HG03565 (cell line): ENCODE results near the gene MEGF10.

Experiments
- ATAC-seq: cut with Tn5 transposase; IDR thresholded peaks from one replicate; pipeline ENCODE4 v1.9.1; 2021; ENCODE audit warnings: mild to moderate bottlenecking, moderate library complexity; ENCODE audit not compliant: unreplicated experiment

The MEGF10 gene

DNA sequence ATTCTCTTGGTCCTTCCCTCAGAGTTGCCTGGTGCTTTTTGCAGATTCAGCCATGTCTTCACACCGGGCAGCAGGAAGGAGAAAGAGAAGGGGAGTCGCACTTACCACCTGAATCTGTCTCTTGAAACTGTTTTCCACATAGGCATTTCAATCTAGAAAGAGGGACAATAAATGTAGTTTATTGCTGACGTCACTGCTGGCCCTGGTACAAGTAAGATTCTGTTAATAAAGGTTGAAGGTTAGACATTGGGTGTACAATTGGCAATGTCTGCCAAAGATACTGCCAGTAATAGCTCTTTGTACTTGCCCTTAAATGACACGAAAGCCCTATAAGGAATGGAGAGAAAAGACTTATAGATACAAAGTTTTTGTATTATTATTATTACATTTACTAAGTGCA, 72.8 kb downstream of the MEGF10 start:
- no peak for ATAC-seq

DNA sequence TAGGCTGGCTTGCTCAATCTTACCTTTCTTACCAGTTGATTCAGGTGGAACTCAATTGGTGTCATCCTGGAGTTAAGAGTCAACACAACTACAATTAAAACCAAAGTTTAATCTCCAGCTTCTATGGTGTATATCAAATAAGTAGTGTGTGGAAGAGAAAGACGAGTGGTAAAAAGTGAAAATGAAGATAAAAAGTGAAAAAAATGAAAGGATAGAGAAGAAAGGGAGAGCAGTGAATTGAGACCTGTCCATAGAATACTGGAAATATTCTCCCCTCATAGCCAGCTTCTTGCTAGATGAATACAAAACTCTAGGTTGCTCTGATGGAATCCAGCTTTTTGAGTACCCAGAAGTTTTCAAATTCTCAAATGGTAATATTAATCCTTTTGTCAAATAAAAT, 76.4 kb downstream of the MEGF10 start:
- ATAC-seq, result no peak

DNA sequence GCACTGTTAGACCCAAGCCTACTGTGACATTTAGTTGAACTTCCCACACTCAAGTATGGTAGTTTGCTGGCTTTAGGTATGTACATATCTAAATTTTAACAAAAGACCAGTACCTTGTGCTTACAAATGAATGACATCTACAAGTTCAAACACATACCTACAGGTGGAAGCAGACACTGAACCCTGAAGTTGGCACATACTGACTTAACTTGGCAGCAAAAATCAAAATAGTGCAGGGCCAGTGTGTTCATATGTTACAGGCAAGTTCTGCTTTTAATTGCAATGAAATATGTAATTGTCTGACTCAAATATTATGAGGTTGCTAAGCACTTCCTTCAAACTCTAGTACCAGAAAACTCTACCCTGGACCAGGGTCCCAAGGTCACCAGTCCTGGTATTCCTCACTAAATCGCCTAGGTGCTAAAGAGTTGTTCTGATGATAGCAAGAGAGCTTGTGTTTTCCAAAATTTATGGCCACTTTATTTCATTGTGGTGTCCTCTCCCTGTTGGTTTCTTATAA, 77.4 kb downstream of the MEGF10 start:
- ATAC-seq, result no peak

DNA sequence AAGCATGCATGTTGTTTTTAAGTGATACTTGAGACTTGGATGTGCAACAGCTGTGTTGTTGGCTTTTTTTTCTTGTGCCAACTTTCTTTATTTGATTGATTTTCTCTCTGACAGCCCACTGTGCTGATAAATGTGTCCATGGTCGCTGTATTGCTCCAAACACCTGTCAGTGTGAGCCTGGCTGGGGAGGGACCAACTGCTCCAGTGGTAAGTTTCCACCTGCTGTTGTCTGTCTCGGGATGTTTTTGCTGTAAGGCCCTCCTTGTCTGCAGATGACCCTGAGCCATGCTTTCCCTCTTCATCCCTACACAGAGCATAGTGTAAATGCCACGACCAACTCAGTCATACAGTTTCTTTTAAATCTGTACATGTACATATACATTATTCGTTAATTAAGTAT, 79.2 kb downstream of the MEGF10 start:
- ATAC-seq, result no peak

DNA sequence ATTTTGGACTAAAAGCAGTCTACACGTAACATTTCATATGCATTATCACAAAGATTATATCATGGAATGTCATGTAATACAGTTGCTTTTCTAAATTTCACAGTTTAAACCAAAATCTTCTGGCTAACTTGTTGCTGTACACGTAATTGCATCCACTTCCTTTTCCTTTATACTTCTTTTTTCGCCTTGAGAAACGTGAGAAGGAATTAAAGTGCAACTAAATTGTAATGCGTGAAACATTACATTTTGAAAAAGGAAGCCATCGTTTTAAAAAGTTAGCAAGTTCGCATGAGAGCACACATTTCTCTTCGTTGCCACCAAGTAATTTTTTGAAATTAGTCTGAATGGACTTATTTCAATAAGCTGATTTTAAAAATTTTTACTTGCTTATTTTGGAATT, 80.0 kb downstream of the MEGF10 start:
- no peak for ATAC-seq

DNA sequence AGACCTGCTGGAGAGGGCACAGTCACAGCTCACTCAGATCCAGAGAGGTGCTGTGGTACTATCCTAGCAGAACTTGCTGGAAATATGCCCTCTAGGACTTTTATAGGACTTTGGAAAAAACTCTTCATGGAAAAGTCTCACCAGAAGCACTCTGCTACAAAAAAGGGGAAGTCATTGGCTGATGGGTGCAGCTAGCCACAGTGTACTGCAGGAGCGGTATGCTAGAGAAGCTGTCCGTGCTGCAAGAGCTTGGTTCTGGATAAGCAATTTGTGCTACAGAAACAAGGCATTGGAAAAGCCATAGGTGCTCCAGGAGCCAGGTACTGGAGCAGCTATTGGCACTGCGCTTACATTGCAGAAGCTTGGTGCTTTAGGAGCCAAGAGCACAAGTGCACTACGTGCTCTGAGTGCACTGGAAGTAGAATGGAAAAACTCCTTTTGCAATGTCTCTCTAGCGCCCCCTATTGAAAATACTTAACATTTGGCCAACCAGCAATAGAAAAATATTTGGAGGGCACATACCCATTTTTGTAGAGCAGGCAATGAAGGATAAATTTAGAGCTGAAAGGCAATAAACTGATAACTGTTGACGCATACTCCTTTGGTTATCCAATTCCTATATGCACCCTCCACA, 83.4 kb downstream of the MEGF10 start:
- no peak for ATAC-seq

DNA sequence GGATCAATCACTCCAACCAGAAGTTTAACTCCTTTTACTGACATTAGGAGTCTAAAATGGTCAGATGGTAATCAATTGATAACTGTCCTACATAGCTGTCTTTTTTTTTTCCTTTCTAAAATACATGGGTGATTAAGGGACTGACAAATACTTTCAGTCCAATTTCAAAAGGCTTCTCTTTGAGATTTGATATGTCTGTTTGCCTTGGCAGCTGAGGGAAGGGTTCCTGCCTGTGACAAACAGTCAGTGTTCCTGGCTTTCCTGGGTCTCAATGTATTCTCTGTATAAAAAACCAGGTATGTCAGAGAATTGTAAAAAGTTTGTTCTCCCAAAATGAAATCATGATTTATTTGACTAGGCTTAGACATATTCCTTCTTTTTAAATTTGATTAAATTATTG, 84.5 kb downstream of the MEGF10 start:
- no peak for ATAC-seq

DNA sequence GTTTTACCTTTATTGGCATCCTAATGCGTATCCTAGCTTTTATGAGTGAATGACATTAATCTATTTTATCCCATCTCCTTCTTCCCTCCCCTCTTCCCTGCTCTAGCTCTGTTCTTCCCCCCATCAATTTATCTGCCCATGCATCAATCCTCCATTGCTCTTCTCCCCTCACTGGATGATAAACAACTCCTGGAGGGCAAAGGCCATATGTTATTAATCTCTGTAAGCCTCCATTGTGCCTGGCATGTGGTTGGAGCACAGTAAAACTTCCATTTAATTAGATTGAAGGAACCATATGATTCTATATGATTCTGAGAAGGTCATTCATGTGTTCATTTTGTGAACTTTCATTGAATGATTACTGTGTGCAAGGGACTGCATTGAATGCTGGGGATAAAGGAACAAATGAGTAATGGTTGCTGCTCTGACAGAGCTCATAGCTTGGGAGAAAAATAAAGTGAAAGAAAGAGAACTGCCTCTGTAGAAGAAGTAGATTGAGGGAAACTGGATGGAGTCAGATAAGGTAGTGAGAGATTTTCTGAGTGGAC, 85.0 kb downstream of the MEGF10 start:
- ATAC-seq, result no peak

DNA sequence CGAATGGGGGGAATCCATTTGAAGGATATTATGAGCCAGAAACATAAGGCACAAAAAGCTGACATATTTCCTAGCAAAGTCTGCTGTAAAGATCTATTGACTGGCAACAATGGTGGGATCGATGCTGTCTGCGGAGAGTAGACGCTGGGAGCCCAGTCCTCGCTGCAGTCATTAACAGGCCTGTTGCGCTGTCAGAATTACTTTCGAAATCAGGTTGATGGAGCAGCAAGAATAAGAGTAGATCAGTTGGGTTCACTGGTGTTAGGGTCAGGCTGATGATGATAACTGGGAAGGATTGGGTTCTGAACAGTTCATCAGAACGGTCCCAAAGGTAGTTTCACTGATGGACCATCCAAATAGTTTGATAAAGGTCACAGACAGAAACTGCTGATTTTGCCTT, 87.1 kb downstream of the MEGF10 start:
- no peak for ATAC-seq

DNA sequence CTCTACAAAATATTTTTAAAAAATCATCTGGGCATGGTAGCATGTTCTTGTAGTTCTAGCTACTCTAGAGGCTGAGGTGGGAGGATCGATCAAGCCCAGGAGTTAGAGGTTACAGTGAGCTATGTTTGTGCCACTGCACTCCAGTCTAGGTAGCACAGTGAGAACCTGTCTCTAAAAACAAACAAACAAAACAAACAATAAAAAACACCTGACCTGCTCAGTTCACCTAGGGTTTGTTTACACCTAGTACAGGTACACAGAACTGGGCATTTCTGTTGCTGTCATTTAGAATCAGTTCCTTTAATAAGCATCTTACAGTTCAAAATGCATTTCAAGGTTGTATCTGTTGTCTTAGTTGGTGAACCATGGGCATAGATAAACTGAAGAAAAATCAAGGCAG, 95.3 kb downstream of the MEGF10 start:
- no peak for ATAC-seq

DNA sequence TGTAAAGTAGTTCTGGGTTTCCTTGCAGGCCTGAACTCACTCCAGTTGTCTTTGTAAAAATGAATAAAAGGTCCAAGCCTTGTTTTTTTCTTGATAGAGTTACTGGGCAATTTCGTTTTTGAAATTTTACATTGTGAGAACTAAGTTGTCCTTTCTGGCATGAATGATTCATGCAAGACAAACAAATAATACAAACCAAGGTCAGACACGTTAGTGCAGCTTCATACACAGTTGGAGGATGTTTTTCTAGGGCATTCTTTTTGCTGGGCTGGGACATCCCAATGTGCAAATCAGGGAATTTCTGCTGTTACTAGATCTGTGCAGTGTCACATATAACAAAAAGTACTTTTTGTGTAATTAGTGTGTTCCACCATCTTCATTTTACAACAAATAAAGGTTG, 96.0 kb downstream of the MEGF10 start:
- no peak for ATAC-seq

DNA sequence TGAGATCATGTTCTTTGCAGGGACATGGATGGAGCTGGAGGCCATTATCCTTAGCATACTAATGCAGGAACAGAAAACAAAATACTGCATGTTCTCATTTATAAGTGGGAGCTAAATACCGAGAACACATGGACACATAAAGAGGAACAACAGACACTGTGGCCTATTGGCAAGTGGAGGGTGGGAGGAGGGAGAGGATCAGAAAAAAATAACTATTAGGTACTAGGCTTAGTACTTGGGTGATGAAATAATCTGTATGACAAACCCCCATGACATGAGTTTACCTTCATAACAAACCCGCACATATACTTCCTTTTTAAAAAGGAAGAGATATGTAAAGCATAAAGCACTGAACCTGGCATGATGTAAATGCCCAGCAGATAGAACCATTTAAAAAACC, 99.0 kb downstream of the MEGF10 start:
- no peak for ATAC-seq

DNA sequence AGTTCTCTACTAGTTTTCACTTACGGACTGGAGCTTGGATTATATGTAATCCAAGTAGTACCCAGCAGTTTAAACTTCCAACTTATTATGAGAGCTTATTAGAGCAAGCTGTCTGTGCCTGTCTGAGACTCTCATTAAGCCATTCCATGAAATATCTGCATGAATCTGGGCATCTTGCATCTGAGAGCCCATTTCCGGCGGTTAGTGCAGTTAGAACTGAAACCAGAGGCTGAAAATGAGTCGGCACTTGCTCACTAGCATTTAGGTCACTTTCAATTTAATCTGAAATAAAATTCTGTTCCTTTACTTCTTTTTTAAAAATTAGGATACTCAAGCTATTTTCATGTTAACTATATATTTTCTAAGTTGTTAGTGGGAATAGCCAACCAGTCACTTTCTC, 102.2 kb downstream of the MEGF10 start:
- no peak for ATAC-seq

DNA sequence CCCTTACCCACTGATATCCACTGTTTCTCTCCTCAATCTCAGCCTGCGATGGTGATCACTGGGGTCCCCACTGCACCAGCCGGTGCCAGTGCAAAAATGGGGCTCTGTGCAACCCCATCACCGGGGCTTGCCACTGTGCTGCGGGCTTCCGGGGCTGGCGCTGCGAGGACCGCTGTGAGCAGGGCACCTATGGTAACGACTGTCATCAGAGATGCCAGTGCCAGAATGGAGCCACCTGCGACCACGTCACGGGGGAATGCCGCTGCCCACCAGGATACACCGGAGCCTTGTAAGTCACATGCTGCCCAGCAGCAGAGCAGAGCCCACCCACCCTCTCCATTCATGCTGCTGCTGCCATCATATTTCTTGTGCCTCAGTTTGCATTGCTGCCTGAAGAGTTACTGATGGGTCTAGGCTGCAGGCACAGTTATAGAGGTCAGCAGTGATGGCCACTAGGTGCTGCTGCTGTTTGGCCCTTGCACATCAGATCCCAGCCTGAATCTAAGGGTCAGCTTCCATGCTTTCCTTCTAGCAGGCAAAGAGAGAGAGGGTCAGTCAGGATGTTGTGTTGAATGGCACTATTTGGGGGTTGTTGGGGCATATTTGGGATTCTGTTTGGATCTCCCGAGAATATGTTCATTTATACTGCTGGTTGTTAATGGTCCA, 106.0 kb downstream of the MEGF10 start:
- no peak for ATAC-seq

DNA sequence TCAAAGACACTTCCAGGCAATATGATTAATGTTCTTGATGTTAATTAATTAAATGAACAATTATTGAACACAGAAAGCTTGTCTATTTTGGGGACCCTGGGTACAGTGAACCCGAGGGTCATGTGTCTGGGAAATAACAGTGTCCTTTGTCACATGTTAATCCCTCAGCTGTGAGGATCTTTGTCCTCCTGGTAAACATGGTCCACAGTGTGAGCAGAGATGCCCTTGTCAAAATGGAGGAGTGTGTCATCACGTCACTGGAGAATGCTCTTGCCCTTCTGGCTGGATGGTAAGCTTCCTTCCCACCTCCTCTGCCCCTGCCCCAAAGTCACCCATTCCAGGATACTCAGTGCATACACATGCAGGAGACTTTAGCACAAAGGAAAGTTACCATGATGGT, 107.9 kb downstream of the MEGF10 start:
- no peak for ATAC-seq

DNA sequence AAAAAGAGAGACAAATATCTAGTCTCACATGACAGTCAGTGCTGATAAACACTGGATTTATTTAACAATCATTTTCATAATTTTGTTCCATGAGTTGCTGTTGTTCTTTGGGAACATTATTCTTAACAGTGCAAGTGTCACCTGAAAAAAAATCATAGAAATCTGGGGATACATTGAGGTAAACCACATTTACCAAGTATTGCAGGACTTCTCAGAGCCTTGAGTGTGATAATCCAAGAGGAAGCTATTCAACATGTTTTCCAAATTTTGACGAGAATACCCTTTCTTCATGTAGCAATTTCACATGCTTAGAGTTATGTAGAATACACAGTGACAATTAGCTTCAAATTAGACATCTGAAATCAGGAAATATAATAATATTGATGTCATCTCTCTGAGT, 108.5 kb downstream of the MEGF10 start:
- ATAC-seq, result no peak

DNA sequence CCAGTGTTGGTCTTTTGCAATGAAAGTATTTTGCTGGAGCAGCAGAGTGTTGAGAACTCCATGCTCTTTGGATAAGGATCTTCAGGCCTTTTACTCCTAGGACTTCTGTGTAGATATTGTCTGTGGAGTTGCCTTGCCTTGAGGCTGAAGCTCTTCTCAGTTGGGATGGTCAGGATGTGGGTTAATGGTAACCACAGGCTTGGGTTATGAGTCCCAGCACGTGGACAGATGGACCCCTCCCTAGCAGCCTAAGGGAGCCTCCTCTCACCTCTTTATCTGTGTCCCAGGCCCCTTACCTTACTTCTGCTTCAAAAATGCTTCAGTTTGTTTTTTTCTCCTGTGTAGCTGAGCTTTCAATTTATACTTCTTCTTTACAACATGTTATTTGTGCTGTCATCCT, 109.9 kb downstream of the MEGF10 start:
- no peak for ATAC-seq

DNA sequence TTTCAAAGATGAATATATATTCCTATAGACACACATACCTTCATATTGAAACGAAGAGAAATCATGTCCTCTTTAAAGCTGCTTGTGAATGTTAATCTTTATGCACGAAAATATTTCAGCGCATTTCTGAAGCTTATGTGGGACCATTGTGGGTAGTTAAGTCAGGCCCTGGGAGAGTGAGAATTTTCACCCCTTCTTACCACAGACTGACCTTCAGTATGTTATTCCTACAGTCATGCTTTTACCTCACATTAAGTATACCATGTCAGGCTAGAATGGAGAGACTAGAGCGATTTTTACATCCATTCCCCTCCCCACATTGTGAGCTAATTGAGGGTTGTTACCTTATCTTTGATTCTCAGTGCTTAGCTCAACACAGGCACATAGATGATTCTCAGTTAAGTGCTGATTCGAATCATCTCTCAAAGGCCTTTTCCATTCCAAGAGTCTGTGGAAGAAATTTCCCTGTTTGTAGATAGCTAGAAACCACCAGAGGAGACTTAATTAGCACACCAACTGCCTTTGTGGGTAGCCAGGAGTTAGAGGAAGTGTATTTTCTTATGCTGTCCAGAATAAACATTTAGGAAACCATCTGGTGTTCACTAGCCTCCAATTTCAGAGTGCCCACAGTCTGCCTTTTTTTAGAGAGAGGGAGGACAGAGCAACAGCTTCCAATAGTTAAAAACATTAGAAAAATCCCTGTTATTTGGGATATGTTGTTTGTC, 110.5 kb downstream of the MEGF10 start:
- no peak for ATAC-seq

DNA sequence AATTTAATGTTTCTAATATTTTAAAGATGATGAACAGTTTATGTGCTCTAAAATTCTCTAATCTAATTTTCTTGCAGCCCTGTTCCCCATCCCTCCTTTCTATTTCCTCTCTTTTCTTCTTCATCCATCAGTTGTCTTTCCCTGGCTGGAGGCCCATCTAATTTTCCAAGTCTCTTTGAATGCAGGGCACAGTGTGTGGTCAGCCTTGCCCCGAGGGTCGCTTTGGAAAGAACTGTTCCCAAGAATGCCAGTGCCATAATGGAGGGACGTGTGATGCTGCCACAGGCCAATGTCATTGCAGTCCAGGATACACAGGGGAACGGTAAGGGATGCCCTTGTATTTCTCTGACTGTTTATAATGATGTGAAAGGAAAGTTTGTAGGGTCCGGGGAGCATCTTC, 111.8 kb downstream of the MEGF10 start:
- no peak for ATAC-seq

DNA sequence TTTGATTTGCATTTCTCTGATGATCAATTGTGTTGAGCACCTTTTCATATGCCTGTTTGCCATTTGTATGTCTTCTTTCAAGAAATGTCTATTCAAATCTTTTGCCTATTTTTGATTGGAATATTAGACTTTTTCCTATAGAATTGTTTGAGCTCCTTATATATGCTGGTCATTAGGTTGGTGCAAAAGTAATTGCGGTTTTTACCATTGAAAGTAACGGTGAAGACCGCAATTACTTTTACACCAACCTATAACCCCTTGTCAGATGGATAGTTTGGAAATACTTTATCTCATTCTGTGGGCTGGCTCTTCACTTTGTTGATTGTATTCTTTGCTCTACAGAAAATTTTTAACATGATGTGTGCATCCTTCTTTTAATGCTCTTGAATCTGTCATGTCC, 113.6 kb downstream of the MEGF10 start:
- no peak for ATAC-seq

DNA sequence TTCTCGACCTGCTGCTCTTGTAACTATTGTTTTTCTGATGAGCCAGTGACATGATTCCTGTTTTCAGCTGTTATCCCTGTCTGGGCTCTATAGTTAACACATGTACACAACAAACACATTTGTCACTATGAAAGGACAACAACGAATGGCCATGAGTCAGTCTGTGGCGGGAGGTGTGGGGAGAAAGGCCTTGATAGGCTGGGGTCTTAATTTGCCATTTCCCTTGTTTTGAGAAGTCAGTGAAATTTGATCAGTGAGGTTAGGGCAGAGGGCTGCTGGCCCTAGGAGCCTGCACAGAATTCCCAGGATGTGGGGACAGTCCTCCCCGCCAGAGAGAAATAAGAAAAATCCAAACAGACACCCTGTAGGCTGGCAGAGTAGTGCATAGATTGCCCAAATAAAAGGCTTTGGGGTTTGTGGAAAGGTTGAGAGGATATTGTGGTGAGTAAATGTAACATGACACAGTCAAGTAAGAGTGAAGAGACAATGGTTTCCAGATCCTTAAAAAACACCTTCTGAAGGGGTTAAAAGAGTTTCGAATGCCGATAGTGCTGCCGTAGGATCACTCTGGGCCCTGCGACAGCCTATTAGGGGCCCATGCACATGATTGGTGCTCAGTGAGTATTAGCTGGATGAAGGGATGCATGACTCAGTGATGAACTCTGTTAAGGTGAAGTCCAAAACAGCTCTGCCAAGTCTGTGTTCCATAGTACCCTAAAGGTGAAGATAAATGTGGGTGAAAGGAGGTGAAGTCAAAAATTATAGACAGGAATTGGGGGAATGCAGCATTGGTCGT, 115.9 kb downstream of the MEGF10 start:
- ATAC-seq, result no peak
